Inflammatory macrophage treated with lipopolysaccharide for 4 hours (primary cell): ENCODE data around the gene PARD3.
"Not testable (repeated sequence)": the region's sequence is repeated elsewhere in the genome, so short reads cannot be mapped to it uniquely, and the experiment has no call there.

ENCODE experiments used
- DNase-seq: peaks from one replicate; pipeline ENCODE4 v3.0.0-alpha.2; 2020

Gene PARD3

DNA sequence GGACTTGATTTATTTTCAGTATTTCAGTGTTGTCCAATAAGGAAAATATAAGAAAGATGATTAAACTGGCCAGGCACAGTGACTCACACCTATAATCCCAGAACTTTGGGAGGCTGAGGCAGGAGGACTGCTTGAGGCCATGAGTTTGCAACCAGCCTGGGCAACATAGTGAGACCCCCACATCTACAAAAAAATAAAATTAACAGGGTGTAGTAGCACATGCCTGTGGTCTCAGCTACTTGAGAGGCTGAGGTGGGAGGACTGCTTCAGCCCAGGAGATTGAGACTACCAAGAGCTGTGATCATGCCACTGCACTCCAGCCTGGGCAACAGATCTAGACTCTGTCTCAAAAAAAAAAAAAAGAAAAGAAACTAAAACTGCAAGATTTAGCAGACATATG lies 138.0 kb downstream of the PARD3 start:
- DNase-seq: no peak

DNA sequence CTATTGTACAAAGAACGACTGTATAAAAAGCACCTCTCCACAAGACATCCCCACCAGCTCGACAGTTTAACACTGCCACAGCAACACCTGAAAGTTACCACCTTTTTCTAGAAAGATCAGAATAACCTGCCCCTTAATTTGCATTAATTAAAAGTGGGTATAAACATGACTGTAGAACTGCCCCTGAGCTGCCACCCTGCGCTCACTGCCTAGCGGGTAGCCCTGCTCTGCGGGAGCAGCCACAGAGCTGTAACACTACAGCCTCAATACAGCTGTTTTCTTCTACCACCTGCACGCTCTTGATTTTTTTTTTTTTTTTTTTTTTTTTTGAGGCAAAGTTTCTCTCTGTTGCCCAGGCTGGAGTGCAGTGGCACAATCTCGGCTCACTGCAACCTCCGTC lies 140.9 kb downstream of the PARD3 start:
- DNase-seq: no peak

DNA sequence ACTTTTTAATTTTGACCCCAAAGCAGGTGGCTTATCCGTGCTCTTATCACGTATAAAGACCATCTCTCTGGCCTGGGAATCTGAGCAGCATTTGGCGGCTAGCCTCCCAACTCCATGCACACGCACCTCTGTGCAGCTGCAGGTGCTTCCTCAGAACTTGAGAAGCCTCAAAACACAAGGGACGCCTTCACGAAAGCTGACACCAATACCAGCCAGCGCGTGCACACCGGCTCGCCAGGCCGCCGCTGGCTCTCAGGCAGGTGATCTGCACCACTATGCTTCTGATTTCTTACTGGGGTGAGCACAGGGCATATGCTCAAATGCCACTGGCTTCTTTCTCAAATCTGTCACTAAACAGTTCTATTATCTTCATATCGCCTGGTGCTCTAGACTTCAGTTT lies 145.0 kb downstream of the PARD3 start:
- DNase-seq: no peak

DNA sequence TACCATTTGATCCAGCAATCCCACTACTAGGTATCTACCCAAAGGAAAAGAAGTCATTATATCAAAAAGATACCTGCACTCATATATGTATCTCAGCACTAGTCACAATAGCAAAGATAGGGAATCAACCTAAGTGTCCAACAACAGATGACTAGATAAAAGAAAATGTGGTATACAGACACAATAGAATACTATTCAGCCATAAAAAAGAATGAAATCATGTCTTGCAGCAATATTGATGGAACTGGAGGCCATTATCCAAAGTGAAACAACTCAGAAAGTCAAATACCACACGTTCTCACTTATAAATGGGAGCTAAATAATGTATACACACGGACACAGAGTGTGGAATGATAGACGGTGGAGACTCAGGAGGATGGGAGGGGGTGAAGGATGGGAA lies 146.0 kb downstream of the PARD3 start:
- no peak for DNase-seq

DNA sequence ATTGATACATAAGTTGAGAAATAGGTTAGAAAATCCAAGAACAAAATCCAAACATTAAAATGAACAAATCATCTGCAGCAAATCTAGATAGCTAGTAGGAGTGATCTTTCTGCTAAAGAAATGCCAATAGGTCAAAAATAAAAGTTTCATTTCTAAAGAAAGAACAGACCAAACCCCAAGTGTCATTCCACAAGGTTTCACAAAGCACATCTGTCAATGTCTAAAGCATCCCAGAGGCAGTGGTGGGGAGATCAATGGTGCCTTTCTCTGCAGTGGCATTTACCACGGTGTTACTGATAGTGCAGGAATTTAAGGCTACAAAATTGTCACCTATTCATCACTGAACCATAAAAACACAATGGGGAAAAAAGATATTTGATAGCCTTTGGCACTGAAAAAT lies 147.9 kb downstream of the PARD3 start:
- no peak for DNase-seq

DNA sequence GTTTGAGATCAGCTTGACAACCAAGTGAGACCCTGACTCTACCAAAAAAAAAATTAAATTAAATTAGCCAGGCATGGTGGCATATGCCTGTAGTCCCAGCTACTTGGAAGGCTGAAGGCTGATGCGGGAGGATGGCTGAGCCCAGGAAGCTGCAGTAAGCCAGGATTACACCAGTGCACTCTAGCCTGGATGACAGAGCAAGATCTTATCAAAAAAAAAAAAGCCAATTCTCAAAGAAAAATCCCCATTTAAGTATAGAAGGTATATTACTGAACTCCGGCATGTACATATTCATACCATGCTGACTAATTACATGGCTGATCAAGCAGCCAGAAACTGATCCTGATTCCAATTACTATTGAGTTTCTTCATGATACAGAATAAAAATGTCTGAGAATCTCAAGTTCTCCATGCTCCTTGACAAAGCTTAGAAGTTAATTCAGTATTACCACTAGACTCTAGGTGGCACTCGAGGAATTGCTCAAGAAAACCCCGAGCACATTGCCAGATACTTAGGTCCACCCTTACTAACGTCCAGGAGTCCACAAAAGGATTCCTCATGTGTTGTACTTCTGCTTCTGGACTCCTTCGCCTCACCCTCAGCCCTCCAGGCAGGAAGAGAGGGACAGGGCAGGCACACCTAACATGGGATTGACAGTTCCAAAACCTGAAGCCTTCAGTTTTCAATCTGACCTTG lies 148.9 kb downstream of the PARD3 start:
- peak; percentile 28 for DNase-seq

DNA sequence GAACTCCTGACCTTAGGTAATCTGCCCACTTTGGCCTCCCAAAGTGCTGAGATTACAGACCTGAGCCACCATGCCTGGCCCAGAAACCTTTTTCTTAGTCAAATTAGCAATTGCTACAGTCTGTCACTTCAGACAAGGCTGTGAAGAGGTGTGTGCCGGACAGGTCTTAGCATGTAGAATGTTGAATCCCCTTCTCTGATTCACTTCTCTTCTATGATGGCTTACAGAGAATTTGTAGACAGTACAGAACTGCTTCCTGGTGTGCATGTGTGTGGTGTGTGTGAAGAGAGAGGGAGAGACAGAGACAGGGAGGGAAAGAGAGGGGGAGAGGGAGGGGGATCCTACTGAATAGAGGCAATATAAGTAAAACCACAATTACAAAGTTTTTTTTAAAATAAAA lies 150.4 kb downstream of the PARD3 start:
- DNase-seq: no peak

DNA sequence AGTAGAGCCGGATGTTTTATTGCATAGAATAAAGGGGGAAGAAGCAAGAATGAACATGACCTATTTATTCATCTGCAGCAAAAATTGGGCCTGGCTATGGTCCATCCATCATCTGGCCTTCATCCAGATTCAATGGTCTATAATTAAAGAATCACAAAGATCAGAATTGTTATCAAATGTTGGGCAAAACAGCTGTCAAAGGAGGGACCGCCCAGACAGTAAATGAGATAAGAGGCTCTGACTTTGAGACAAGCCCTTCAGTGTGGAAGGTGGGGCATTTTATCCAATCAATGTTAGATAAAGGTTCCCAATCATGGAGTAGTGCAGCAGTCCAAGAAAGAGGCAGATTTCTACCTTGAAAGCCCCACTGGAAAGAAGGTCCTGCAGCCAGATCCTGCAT lies 153.5 kb downstream of the PARD3 start:
- DNase-seq: no peak

DNA sequence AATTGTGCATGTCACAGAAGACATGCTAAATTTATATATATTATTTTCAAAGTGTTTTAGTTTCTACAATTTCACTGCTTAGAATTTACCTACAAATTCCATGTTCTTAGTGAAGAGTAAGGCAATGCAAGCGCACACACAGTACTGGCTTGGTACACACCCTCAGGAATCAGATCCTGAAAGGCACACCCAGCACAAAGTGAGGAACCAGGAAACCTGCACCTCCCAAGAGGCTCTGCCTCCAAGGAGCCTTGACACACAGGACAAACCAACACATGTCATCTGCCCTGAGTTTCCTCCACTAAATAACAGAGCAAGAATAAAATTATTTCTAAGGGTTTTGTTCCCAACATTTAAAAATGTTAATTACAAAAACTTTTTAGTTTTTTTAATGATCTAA lies 156.2 kb downstream of the PARD3 start:
- no peak for DNase-seq

DNA sequence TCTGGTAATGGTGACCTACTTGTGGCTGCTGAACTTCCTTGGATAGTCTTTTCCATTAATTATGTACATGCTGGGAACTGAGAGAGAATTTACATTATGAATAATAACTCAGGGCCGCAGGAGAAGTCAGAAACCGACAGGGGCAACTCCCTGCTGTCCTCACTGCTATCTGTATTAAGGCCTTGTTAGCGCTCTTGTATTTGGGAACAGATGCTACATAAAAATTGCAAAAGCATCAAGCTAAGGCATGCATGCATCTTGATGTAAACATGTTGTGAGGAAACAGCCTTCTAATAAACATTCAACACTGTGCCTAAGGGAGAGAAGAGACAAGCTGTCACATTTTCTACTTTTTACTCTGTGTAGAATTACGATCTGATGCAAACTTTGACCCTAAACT lies 158.4 kb downstream of the PARD3 start:
- DNase-seq: no peak

DNA sequence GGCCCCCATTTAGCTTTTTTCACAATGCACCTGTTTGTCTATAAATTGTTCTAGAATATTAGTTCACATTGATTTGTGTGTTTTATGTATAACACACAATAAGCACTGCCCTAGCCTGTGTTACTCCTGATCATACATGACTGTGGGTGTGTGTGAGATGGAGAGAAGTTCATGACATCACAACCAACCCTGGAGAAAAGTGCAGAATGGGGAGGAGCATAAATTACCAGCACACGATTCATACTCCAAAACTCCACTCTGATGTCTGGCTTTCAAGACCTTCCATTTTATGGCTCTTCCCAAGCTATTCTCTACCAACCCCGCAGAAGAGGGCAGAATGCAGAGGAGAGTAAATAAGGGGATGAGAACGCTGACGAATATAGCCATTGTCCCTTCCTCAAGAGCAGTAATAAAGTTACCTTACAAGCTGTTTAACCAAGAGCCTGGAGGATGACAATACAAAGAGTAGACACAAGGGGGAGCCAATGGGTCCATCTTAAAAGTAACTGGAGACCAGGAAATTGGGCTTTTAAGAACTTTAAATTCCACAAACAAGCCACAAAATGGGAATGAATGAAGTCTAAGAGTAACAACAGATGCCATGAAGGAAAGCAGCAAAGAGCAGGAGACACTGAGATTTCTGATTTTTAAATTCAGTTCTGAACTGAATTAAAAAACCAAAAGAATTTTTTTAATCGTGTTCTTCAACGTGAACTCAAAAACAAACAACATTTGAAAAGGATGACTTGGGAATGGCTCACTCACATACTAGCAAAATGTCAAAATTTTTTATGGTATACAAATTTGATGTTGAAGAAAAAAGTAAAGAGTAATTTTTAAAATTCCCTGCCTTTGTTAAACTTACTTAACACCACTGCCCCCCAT lies 159.6 kb downstream of the PARD3 start:
- peak; percentile 44 for DNase-seq

DNA sequence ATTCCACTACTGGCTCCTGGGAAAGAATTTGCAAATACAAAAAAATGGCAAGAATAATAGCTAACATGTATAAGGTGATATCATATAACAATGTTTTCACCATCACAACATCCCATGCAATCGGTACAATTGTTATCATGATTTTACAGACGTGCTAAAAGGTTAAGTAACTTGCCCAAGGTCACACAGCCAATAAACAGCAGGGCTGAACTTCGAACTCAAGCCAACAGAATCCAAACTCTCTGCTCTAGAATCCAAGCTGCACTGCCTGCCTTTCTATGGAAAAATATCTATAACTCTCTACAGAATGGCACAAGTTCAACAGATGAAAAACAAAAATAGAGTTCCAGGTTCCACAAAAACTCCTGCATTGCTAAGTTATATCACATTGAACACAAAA lies 160.9 kb downstream of the PARD3 start:
- no peak for DNase-seq

DNA sequence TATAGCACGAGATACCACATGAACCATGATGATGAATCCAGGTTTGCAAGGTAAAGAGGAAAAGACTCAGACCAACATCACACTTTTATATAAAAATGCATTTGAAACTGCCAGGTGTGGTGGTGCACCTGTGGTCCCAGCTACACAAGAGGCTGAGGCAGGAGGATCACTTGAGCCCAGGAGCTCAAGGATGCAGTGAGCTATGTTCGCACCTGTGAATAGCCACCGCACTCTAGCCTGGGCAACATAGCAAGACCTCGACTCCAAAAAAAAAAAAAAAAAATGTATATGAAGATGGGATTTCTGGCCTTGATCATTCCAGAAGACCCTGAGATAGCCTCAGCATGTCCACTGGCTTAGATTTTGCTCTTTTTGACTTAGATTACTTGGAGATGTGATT lies 161.6 kb downstream of the PARD3 start:
- no peak for DNase-seq

DNA sequence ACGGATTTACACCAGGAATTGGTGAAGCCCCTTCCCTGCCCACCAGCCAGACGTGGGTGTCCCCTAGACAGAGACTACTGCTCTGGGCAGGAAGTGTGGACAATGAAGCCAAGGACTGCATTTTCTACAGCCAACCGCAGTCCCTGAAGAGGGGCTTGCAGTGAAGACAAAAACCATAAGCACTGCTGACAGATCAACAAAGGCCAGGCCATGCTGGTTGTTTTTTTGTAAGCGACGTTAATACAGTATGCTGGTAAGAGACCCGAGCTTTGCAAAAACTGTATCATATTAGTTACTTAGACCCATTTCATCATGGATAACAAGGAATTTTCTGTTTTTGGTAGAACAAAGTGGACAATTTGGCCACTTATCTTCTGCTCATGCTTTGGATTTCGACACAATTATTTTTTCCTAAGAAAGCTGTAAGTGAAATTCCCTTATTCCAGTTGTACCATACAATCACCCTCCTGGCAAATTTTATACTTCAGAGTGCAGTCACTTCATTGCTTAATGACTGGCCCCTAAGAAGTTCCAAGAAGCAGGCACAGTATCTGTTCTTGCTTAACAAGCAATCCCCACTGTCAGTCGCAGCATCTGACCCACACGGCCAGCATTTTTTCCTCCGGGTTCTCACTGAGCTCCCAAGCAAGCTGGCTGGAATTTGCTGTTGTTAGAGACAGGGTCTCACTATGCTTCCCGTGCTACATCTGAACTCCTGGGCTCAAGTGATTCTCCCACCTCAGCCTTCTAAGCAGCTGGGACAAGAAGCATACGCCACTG lies 163.5 kb downstream of the PARD3 start:
- no peak for DNase-seq

DNA sequence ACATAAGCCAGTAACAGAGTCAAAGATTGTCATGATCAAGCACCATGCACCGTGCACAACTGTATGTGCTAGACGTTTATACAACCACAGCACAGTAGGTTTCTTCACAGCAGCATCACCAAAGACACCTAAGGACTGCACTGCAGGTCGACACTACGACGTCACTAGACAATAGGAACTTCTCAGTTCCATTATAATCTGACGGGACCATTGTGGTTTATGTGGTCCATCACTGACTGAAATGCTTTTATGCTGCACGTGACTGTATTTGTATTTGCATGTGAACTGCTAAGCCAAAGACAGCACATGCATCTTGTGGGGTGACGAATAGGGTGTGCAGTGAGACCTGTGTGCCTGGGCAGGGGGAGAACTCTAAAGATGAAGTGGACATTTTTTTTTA lies 164.9 kb downstream of the PARD3 start:
- DNase-seq: no peak

DNA sequence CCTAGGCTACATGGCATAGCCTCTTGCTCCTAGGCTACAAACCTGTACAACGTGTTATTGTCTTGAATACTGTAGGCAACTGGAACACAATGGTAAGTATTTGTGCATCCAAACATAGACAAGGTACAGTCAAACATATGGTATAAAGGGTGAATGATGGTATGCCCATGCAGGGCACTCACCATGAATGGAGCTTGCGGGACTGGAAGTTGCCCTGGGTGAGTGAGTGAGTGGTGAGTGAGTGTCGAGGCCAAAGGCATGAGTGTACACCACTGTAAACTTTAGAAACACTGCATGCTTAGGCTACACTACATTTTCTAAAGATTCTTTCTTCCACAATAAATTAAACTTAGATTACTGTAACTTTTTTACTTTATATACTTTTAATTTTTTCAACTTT lies 165.7 kb downstream of the PARD3 start:
- no peak for DNase-seq

DNA sequence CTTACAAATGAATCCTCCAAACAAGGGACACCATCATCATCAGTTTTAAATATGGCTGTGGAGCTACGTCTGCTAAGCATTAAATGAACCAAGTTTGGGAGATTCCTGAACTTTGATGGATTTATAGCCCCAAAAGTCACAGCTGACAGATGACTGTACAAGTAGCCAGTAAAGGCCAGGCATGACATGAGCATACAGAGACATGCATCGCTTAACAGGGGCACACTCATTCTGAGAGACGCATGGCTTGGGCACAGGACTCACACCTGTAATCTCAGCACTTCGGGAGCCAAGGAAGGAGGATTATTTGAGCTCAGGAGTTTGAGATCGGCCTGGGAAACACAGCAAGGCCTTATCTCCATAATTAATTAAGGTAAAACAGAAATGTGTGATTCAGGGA lies 166.2 kb downstream of the PARD3 start:
- DNase-seq: no peak

DNA sequence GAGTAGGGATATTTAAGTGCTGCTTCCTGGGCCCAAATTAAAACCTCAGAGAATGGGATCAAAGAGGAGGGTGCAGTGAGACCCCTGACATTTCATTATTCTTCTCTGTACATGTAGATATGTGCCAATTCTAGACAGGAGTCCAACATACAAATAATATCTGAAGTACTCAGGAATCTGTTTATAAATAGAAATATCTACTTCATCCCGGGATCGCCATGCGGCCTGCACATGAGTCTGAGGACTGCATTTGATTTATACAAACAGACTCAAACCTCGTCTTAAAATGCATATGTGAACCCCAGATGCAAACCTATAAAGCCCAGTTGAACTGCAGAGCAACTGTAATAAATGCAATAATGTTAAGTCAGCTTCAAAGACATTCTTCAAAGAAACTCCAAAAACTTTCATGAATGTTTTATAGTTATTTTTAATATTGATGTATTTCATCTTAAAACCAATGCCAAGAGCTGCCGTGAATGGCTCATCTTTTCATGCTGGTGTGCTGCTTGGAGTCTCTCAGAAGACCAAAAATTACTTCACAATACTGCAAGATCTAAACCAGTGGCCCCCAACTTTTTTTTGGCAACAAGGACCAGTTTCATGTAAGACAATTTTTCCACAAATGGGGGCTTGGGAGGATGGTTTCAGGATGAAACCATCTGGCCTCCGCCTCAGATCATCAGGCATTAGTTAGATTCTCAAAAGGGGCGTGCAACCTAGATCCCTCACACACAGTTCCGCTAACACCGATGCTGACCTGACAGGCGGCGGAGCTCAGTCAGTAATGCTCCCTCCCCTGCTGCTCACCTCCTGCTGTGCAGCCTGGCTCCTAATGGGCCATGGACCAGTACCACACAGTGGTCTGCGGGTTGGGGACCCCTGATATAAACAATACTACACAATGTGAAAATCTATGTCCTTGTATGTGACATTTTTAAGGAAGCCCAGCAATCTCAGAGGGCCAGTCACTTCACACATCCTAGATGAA lies 166.9 kb downstream of the PARD3 start:
- no peak for DNase-seq

DNA sequence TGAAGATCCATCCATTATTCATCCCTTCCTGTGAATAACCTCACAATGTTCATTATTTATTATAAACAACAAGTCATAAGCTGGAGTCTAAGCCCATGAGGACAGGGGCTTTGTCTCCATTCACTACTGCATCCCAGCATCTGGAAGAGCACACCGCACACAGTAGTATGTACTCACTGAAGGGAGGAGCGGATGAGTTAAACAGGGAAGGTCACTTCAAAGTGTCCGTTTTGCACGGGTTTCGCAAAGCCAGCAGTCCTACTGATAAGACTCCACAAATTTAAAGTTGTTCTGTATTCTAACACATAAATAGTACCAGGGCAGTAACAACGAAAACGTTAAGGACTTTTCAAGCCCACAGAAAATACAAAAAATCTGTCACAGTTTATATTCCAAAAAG lies 167.9 kb downstream of the PARD3 start:
- no peak for DNase-seq

DNA sequence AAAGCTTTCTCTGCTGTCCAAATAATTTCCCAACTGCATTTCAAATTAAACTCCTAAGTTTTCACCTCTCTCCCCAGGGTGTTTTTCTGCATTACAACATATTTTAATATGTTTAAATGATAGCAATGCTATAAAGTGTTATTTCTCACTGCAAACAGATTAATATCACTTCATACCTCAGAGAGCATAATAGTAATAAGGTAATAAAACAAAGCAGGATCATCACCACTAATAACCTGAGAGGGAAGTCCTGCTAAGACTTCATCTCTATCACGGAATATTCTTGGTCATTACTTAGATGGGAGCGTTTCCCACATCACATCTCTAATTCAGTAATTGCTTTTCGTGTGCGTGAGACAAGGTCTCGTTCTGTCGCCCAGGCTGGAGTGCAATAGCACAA lies 168.8 kb downstream of the PARD3 start:
- no peak for DNase-seq

DNA sequence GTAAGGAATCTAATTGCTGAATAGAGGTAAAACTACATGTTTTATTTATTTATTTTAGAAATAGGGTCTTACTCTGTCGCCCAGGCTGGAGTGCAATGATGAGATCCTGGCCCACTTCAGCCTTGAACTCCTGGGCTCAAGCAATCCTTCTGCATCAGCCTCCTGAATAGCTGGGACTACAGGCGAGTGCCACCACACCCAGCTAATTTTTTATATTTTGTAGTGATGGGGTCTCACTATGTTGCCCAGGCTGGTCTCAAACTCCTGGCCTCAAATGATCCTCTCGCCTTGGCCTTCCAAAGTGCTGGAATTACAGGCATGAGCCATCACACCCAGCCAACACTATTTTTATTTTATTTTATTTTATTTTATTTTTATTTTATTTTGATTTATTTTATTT lies 170.3 kb downstream of the PARD3 start:
- DNase-seq: not testable (repeated sequence)

DNA sequence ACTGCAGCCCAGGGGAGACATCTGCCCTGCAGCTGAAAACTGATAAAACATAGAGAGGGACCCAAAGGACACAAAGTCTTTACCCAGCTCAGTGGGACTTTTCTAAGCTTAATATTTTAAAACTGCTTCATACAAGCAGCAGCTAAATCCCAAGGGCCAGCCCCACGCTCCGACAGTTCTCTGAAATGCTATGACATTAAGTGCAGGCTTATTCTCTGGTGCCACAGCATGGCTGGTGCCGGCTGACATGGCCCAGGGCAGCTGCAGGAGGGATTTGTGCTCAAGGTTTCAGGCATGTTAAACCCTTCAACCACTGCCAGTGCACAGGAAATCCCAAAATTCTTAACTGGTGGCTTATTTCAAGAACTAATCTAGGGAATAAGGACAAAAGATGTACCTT lies 170.9 kb downstream of the PARD3 start:
- no peak for DNase-seq

DNA sequence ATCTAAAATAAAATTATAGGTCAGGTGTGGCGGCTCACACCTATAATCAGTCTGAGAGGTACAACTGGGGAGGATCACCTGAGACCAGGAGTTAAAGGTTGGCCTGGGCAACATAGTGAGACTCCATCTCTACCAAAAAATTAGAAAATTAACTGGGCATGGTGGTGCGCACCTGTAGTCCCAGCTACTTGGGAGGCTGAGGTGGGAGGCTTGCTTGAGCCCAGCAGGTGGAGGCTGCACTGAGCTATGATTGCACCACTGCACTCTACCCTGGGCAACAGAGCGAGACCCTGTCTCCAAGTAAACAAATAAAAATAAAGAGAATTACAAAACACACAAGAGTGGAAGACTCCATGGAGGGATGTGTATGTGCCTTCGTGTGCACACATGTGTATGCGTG lies 171.5 kb downstream of the PARD3 start:
- no peak for DNase-seq
